Activated CD8-positive, alpha-beta memory T cell treated with anti-CD3 and anti-CD28 coated beads for 4 hours (primary cell): Measurements from ENCODE around the gene CSNK1D.

Experiments
- DNase-seq, 2 donors: peaks; one replicate each; pipeline ENCODE4 v3.0.0-alpha.2; 2020; ENCODE audit warnings: low read depth in 2 of 2

CSNK1D gene

DNA sequence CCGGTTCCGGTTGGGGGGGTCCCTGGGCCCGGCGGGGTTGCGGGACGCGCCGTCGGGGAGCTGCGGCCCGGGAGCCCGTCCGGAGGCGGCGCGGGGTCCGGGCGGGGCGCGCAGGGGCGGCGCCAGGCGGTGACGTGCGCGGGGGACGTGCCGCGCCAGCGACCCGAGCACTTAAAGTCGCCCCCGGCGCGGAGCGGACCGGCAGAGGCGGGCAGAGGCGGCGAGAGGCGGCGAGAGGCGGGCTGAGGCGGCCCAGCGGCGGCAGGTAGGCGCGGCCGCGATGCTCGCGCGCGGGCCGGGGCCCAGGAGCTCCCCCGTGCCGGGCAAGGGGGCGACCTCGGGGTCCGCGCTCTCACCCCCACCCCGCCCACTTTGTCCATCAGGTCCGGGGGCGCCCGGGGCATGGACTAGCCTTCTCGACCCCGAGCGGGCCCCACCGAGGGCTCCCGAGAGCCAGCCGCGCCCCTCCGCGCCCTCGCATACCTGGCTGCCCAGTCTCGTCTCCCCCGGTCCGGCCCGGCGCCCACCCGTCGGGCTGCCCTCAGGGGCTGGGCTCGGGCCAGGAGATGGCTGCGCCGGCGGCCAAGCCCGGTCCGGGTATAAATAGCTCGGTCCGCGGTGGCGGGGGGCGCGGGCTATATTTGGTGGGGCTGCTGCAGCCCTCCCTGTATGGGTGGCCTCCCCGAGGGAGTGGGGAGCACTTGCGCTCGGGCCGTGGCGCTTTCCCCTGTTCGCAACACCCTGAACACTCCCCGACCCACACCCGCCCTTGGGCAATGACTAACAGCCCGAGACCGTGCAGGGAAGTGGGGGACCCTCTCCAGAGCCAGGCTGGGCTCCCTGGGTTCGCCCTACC is 44.4 kb downstream of the CSNK1D start, which contains the start of gene SLC16A3:
SLC16A3 (plus strand) TSS at position 201 of the 856 bp plus-strand sequence. CDS start 6,967 bp downstream, outside the sequence.
- DNase-seq, result peak in 1 of 2 donors; percentile 49

DNA sequence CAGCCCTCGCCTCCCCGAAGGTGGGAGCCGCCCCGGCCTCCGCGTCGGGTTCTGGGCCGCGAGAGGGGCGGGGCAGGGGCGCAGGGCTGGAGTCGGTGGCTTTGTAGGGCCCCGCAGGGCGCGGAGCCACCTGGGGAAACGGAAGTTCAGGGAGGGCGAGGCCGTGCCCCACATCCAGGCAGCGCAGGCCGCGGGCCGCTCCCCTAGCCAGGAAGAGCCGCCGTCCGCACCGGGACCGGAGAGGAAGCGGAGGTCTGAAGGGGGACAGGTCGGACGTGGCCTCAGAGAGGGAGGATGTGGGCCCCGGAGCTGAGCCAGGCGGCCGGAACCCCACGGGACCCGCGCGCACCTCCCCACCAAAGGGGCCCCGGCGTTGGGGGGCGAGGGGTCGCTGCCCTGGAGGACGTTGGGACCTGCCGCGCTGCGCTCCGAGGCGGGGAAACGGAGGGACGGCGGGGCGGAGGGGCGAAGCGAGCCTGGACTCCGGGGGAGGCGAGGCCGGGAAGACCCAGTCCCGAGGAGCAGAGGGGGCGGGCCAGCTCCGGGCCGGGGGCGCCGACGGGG is 45.1 kb downstream of the CSNK1D start:
- no peak for DNase-seq

DNA sequence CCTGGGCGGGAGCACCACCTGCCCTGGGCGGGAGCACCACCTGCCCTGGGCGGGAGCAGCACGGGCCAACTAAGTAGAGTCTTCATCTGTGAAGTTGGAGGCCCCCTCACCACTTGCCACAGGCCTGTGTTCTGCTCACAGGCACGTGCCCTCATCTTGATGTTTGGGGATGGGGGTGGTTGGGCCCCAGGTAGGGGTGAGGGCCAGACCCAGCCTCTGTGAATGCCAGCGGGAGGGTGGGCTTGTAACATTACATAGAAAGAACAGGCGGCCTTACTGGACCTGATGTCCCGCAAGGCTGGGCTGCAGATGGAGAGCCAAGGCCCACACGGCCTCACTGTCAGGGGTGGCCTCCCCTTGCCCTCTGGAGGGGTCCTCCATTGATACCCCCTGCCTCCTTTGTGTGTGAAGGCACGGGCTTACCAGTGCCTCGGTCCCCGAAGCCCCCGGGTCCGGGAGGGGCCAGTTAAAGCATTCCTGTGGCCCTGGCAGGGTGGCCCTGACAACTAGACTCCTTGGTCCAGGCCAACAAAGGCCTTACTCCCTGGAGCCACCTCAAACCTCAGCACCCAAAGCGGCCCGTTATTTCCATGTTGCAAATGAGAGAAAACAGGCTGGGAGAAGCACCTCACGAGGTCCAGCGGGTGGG is 45.7 kb downstream of the CSNK1D start:
- no peak for DNase-seq

DNA sequence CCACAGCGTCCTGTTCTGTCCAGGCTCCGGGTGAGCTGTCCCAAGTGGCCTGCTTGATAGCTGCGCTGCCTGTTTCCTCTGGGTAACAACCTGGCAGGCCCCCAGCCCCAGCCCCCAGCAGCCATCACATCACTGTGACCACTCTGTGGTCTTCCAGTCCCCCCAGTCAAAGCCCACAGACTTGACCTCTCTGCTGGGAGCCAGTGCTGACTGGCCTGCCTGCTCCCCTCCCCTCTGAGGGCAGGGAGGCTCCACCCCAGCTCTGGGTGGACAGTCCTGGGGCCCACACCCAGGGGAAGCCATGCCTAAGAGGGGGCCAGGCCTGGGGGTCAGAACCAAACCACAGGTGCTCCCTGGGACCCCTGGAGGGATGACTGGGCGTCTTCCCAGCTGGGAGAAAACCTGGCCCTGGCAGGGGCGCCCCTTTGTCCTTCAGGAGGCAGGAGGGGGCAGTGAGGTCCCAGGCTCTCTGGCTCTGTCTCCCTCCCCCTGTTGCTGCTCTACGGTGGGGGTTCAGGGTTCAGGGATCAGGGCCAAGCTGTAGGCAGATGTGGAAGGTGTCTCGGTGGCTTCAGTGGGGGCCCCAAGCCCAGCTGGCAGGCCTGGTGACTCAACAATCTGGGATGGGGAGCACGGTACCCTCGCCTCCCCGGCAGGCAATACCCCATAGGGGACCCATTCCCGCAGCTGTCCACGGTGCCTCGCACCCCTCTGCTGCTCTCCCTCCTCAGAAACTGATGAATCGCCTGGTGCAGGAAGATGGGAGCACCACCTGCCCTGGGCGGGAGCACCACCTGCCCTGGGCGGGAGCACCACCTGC is 46.5 kb downstream of the CSNK1D start:
- no peak for DNase-seq

DNA sequence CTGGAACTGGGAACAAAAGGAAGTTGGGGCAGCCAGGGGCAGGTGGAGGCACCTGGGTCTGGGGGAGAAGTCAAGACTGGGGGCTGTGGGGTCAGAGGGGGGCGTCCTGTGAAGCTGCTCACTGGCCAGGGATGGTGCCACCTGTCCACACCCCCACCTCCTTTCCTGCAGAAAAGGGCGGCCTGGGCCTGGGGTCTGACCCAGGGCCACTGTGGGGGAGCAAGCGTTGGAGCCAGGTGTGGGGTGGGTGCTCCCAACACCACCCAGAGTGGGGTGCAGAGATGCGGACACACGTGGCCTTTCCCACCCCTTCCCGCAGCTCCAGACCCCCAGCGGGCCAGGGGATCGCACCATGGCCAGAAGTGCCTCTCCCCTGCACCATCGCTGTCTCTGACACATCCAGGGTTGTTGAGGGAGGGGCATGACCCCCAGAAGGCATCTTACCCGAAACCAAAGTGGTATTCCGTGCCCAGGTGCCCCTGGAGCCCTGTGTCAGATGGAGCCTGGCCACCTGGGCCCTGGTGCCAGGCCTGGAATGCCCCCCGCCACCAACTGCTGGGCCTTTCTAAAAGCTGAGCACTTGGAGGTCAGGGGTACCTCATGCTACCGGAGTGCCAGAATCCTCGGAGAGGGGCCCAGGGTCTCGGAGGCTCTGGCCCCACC is 47.2 kb downstream of the CSNK1D start:
- DNase-seq, result no peak

DNA sequence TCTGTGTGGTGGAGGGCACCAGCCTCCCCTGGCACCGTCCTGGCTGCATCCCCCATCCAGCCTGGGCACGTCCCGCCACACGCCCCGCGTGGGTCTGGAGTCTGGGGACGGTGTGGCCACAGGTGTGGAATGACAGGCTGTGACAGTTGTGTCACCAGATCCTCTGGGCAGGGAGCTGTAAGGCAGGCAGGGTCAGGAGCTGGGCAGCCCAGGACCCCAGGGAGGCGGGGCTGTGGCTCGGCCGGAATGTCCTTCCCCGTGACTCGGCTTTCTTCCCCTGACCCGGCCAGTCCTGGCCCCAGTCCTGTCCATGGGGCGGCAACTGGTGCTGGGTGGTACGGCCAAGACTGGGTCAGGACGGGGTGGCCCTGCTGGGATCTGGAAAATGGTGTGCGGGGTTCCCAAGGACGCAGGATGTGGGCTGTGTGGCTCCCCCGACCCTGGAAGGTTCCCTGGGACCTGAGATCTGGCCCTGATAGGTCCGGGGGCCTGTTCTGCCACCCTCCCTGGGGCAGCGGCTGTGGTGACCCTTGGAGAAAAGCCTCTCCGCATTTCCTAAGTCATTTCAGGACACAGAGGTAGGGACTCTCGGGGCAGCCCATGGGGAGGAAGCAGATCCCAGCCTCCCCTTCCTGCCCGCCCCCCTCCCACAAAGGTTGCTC is 48.0 kb downstream of the CSNK1D start:
- DNase-seq, result no peak

DNA sequence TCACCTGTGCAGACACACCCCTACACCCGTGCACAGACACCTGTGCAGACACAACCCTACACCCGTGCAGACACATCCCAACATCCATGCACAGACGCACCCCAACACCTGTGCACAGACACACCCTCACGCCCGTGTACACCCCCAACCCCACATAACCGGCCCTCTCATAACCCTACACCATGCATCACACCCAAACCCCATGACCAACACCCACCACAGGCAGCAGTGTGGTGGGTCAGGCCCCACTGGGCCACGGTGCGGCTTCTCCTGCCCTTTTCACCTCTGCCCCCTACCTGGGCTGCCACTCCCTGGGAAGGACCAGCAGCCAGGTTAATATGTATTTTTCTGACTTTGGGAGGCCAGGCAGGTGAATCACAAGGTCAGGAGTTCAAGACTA is 48.8 kb downstream of the CSNK1D start:
- no peak for DNase-seq

DNA sequence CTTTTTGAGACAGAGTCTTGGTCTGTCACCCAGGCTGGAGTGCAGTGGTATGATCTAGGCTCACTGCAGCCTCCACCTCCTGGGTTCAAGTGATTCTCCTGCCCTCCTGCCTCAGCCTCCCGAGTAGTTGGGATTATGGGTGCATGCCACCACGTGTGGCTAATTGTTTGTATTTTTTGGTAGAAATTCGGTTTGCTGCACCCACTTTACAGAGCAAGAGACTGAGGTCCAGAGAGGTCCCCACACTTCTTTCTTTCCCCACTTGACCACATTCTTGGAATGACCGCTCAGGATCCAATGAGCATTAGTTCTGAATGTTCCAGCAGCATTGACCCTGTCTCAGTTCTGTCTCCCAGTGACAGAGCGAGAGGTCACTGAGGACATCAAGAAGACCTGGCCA is 50.0 kb downstream of the CSNK1D start:
- DNase-seq, result no peak

DNA sequence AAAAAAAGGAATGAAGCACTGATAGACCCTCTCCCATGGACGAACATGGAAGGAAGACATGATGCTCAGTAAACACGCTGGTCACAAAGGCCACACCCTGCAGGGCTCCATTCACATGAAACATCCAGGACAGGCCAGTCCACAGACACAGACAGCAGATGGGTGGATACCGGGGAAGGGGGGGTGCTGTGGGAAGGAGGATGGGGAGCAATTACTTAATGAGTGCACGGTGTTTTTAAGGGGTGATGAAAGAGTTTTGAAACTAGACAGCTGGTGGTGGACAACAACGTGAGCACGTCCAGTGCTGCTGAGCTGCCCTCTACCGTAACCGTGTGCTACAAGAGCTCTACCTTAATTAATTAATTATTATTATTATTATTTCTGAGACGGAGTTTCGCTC is 50.7 kb downstream of the CSNK1D start:
- no peak for DNase-seq

DNA sequence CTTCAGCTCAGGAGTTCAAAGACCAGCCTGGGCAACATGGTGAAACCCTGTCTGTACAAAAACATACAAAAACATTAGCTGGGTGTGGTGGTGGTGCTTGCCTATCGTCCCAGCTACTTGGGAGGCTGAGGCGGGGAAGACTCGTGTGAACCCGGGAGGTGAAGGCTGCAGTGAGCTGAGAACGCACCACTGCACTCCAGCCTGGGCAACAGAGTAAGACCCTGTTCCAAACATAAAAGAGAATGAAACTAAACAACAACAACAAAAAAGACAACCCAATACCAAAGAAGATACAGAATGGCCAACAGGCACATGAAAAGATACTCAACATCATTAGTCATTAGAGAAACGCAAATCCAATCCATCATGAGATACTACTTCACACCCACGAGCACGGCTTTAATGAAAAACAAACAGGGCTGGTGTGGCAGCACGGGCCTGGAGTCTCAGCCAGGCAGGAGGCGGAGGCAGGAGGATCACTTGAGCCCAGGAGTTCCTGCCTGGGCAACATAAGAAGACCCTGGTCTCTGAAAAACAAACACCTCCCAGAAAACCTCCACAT is 52.1 kb downstream of the CSNK1D start:
- DNase-seq, result no peak

DNA sequence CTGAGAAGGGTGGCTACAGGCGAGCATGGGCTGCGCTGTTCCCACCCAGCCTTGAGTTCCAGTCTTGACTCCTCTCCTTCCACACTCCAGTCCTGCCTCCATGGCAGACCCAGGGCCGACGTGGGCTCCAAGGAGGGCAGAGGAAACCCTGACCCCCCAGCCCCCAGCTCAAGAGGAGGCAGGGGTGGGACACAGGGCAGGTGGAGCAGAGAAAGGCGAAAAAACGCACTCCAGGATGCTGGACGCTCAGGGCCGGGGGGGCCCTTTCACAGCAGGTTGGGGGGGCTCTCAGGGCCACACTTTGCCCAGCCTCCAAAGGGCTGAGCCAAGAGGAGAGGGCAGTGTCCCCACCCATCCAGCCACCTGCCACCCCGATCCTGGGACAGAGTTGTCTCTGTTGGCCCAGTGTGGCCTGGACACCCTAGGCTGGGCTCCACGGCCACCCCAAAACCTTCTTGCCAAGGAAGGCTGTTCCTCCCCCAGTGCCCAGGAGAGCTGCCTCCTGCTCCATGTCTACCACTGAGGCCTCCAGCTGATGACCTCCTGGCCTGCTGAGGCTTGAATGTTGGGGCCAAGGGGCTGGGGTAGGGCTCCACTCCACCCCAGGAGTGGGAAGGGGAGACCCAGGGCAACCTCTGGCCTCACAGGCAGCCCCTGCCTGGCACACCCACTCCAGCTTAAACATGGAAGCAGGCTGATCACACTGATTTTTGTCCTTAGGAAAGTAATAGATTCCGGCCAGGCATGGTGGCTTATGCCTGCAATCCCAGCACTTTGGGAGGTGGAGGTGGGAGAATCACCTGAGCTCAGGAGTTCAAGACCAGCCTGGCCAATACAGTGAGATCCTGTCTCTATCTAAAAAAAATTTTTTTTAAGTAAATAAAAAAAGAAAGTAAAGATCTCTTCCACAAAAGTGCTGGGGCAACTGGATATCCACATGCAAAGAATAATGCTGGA is 53.5 kb downstream of the CSNK1D start:
- DNase-seq, result no peak

DNA sequence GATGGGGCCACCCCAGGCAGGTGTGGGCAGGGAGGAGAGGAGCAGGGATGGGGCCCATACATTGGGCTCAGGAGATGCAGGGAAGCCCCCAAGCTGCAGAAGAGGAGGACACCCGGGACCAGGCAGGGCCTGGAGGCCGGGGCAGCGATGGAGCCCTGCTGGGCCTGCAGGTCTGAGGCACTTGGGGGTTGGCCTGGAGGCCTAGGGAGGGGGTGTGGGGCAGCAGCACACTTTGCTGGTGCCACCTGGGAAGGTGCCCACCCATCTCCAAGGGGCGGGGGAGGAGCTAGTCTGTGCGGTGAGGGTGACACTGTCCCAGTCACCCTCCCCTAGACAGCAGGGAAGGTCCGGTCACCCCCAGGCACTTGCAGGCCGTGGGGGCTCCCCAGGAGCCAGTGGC is 54.4 kb downstream of the CSNK1D start:
- DNase-seq, result no peak

DNA sequence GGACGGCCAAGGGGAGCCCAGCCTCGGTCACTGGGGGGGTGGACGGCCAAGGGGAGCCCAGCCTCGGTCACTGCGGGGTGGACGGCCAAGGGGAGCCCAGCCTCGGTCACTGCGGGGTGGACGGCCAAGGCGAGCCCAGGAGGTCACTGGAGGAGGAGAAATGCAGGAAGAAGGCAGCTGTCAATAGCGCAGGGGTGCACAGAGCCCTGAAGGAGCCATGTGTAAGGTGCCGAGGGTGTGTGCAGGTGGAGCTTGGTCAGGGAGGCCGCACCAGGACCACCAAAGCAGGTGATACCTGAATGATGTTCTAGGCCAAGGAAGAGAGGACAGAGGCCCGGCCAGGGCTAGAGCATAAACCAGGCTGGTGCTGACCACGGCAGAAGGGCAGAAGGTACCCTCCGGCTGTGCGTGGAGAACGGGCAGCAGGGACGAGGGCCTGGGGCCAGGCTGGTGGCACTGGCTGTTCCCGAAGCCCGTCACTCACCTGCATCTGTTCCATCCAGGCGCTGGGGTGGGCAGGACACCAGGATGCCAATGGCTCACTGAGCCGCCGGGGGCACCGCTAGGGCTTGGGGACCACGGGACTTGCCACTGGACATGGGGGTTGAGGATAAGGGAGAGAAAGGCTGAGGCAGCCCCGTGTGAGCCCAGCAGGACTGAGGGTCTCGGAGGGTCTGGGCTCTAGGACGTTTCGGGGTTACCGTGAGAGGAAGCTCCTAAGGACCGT is 55.0 kb downstream of the CSNK1D start:
- DNase-seq, result no peak

DNA sequence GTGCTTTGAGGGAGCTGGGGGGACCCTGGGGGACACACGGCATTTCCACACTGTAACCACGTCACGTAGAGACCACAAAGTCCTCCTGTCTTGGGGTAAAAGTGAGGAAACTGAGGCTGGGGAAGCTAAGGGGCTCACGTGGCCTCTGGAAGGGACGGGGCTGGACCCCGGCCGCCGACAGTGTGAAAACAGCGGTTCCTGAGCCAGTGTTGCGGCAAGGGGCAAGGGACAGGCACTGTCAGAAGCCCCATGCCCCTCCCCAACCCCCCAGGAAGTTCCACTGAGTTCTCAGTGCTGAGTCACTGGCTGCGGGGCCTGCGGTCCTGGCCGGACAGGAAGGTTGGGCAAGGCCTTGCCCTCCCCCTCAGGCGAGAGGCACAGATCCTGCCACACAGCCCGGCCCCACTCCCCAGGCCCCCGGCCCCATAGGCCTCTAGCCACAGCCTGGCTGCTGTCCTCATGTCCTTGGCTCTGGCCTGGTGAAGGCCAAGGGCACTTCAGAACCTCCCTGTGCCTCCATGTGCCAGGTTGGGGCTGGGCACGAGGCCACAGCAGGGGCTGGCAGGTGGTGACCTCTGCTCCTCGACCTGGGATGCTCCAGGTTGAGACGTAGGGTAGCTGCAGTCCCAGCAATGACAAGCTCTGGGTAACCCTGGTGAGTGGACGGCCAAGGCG is 55.8 kb downstream of the CSNK1D start:
- no peak for DNase-seq

DNA sequence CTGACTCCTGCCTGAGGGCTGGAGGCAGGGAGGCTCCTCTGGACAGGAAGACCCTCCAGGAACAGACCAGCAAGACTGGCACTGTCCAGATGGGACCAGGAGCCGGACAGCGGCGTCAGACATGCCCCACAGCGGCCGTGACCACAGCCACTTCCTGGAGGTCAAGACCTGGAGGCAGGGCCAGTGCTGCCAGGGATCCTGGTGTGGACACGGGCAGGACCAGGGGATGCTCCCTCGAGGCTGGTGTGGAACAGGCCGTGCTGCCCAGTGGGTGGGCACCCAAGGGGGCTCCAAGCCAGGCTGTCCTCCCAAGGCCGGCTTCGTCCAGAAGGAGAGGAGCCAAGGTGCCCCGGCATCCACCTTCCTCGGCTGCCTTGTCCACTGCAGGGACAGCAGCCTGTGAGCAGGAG is 56.4 kb downstream of the CSNK1D start:
- no peak for DNase-seq

DNA sequence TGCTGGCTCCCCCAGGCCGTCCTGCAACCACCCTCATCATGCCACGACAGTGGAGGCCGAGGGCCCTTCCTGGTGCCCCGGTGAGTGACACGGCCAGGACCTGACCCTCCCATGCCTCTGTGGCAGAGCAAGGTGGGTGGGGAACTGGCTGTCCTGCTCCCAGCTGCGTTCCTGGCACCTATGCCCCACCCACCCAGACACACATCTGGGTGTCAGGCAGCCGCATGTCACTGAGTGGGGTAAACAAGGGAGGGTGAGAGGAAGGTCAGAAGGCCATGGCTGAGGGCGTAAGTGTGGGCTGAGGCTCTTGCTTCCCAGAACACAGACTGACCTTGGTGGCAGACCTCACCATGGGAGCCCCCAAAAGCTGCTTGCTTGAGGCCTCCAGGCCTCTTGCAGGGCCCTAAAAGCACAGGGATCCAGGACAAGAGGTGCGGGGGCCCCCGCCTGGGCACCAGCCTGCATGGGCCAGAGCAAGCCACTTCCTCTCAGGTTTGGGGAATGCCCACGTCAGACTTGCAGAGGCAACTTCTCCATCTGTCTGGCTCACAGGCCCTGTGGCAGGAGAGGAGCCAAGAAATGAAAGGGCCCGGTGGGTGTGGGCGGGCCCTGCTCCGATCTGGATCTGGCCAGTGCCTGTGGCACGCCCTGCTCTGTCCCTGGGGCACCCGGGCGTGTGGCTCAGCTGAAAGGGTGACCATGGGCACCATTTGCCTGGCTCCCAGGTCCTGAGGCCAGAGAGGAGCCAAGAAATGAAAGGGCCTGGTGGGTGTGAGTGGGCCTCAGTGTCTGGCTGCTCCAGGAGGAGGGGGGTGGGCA is 57.0 kb downstream of the CSNK1D start:
- DNase-seq, result no peak

DNA sequence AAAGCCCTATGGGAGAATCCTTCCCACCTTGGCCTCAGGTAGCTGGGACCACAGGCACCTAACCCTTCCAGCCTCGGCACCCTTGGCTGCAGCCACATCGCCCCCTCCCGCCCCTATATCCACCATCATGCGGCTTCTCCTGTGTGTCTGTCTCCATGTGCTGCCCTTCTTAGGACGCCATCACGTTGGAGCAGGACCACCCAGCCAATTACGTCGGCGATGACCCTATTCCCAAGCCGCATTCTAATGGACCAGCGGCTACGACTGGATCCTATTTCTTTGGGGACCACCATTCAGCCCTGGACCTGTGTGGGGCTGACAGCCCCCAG is 57.6 kb downstream of the CSNK1D start:
- no peak for DNase-seq
